OCI-LY1 (cell line): ENCODE results near the gene RNASE4.

Experiments used
- H2AFZ ChIP-seq: fragments of 200-600 bp; sonication (generic), shearing (Covaris generic); 2 replicates; pipeline ENCODE4 v1.6.0; 2014; ENCODE audit warnings: antibody characterized with exemption, mild to moderate bottlenecking, low read length
- H3F3A ChIP-seq: fragments of 200-600 bp; sonication (generic), shearing (Covaris generic); 2 replicates; pipeline ENCODE4 v1.6.0; 2014; ENCODE audit warnings: mild to moderate bottlenecking, antibody characterized with exemption, low read length, moderate library complexity; ENCODE audit not compliant: insufficient read depth
- H3K27ac ChIP-seq: fragments of 200-600 bp; sonication (generic); 2 replicates; pipeline ENCODE4 v1.5.1; 2014; ENCODE audit warnings: low read length, mixed run types, mild to moderate bottlenecking, low read depth; ENCODE audit not compliant: poor library complexity, severe bottlenecking
- H3K27me3 ChIP-seq: fragments of 200-600 bp; sonication (generic); 2 replicates; pipeline ENCODE4 v1.6.0; 2014; ENCODE audit warnings: antibody characterized with exemption, mild to moderate bottlenecking, low read length, moderate library complexity; ENCODE audit not compliant: insufficient read depth
- H3K36me3 ChIP-seq: fragments of 200-600 bp; sonication (generic); 2 replicates; pipeline ENCODE4 v1.6.1; 2014; ENCODE audit warnings: mild to moderate bottlenecking, antibody characterized with exemption, low read length, moderate library complexity, mixed read lengths; ENCODE audit not compliant: insufficient read depth
- H3K4me1 ChIP-seq: fragments of 200-600 bp; sonication (generic); 2 replicates; pipeline ENCODE4 v1.5.1; 2014; ENCODE audit warnings: mild to moderate bottlenecking, low read length, moderate library complexity; ENCODE audit not compliant: insufficient read depth, severe bottlenecking
- H3K4me2 ChIP-seq: fragments of 200-600 bp; sonication (generic), shearing (Covaris generic); 2 replicates; pipeline ENCODE4 v1.6.1; 2014; ENCODE audit warnings: low read length
- H3K4me3 ChIP-seq: fragments of 200-600 bp; sonication (generic); 2 replicates; pipeline ENCODE4 v1.5.1; 2014; ENCODE audit warnings: low read length, low read depth, mild to moderate bottlenecking, mixed read lengths; ENCODE audit not compliant: poor library complexity, severe bottlenecking
- H3K79me2 ChIP-seq: fragments of 200-600 bp; shearing (Covaris generic); 2 replicates; pipeline ENCODE4 v1.6.1; 2016; ENCODE audit warnings: mixed run types, low read length, mixed read lengths; ENCODE audit not compliant: insufficient read depth
- H3K9ac ChIP-seq: fragments of 200-600 bp; sonication (generic), shearing (Covaris generic); 2 replicates; pipeline ENCODE4 v1.6.1; 2014; ENCODE audit warnings: mild to moderate bottlenecking, low read length, mixed read lengths
- H3K9me2 ChIP-seq: fragments of 200-600 bp; sonication (generic), shearing (Covaris generic); 2 replicates; pipeline ENCODE4 v1.6.1; 2014; ENCODE audit warnings: low read depth, mild to moderate bottlenecking, low read length, mixed read lengths
- H3K9me3 ChIP-seq: fragments of 200-600 bp; shearing (Covaris generic); 2 replicates; pipeline ENCODE4 v1.6.1; 2014; ENCODE audit warnings: low read length, mixed read lengths
- H4K20me1 ChIP-seq: fragments of 200-600 bp; sonication (generic), shearing (Covaris generic); 2 replicates; pipeline ENCODE4 v1.6.0; 2016; ENCODE audit warnings: mild to moderate bottlenecking, low read length; ENCODE audit not compliant: insufficient read depth
- CTCF ChIP-seq: fragments of 200-600 bp; sonication (generic), shearing (Covaris generic); IDR thresholded peaks from 2 replicates; pipeline ENCODE4 v1.5.1; 2017; ENCODE audit warnings: mild to moderate bottlenecking, antibody characterized with exemption, low read length, moderate library complexity, mixed read lengths
- EZH2 ChIP-seq: fragments of 200-600 bp; sonication (generic), shearing (Covaris generic); IDR thresholded peaks from 2 replicates; pipeline ENCODE4 v1.8.0; 2017; ENCODE audit warnings: borderline replicate concordance, mixed run types, mild to moderate bottlenecking, antibody characterized with exemption, low read length, moderate library complexity, mixed read lengths

Gene RNASE4

GRCh38 chr14:20730891-20731290 lies 46.5 kb downstream of the RNASE4 start:
- no peak overlapping the region for H3K4me2 ChIP-seq
- H4K20me1 ChIP-seq: no peaks in the 10 kb centered on the region
- no peaks in the 10 kb centered on the region for H3K27me3 ChIP-seq
- no peaks in the 10 kb centered on the region for H3K79me2 ChIP-seq
- H2AFZ ChIP-seq: no peak overlapping the region
- no peak overlapping the region for H3K4me3 ChIP-seq
- no peak overlapping the region for H3K9ac ChIP-seq
- no peaks in the 10 kb centered on the region for H3F3A ChIP-seq
- TF ChIP-seq CTCF (no peak), EZH2 (no peak)
- no peaks in the 10 kb centered on the region for H3K36me3 ChIP-seq
- H3K4me1 ChIP-seq: no peaks in the 10 kb centered on the region
- no peaks in the 10 kb centered on the region for H3K9me3 ChIP-seq
- no peaks in the 10 kb centered on the region for H3K9me2 ChIP-seq
- no peak overlapping the region for H3K27ac ChIP-seq

- TF ChIP-seq EZH2 (no peak), CTCF (no peak)
- H3K27ac ChIP-seq: no peak overlapping the region
- H2AFZ ChIP-seq: no peak overlapping the region
- no peak overlapping the region for H3K4me2 ChIP-seq
- no peaks in the 10 kb centered on the region for H3K36me3 ChIP-seq
- H3K9ac ChIP-seq: no peak overlapping the region
- H4K20me1 ChIP-seq: no peaks in the 10 kb centered on the region
- no peaks in the 10 kb centered on the region for H3K9me2 ChIP-seq
- H3F3A ChIP-seq: no peaks in the 10 kb centered on the region
- H3K9me3 ChIP-seq: no peaks in the 10 kb centered on the region
- no peaks in the 10 kb centered on the region for H3K4me1 ChIP-seq
- H3K4me3 ChIP-seq: no peak overlapping the region
- H3K27me3 ChIP-seq: no peaks in the 10 kb centered on the region
- H3K79me2 ChIP-seq: no peaks in the 10 kb centered on the region
Measured at GRCh38 chr14:20732477-20732876, 48.1 kb downstream of the RNASE4 start.

- Histone ChIP-seq H4K20me1 (no peaks in the 10 kb centered on the region), H2AFZ (no peak overlapping the region), H3K36me3 (no peaks in the 10 kb centered on the region), H3K27ac (no peak overlapping the region), H3K4me2 (no peak overlapping the region), H3K27me3 (no peaks in the 10 kb centered on the region), H3K9me3 (no peaks in the 10 kb centered on the region), H3K9ac (no peak overlapping the region), H3K79me2 (no peaks in the 10 kb centered on the region), H3K4me3 (no peak overlapping the region), H3K4me1 (no peaks in the 10 kb centered on the region), H3F3A (no peaks in the 10 kb centered on the region), H3K9me2 (no peaks in the 10 kb centered on the region)
- TF ChIP-seq CTCF: no peak
- TF ChIP-seq EZH2: no peak
Measured at GRCh38 chr14:20732979-20733635, 48.7 kb downstream of the RNASE4 start.
